CD4-positive, alpha-beta T cell treated with Interleukin-6 at 100 ng/mL for 8 hours (primary cell): Measurements from ENCODE around the gene RPL22.

ENCODE experiments used
- DNase-seq: peaks from one replicate; pipeline ENCODE4 v3.0.0-alpha.2; 2020; ENCODE audit warnings: mixed read lengths, low spot score

The RPL22 gene

GRCh38 chr1:6200188-6200809 is 904 bp upstream of the RPL22 start:
- no peak for DNase-seq

GRCh38 chr1:6198646-6199297 is 623 bp downstream of the RPL22 start:
- no peak for DNase-seq

GRCh38 chr1:6197746-6198427 is 1.5 kb downstream of the RPL22 start:
- no peak for DNase-seq

GRCh38 chr1:6191968-6192367 is 7.4 kb downstream of the RPL22 start:
- no peak for DNase-seq

GRCh38 chr1:6188466-6188865 is 10.9 kb downstream of the RPL22 start:
- no peak for DNase-seq

- DNase-seq = no peak
These were observed 13.6 kb downstream of the RPL22 start for GRCh38 chr1:6185635-6186382.

- DNase-seq = no peak
These were observed 14.2 kb downstream of the RPL22 start for GRCh38 chr1:6185151-6185550.

GRCh38 chr1:6184083-6184783 is 15.2 kb downstream of the RPL22 start:
- DNase-seq = no peak

GRCh38 chr1:6183520-6183989 is 15.8 kb downstream of the RPL22 start:
- no peak for DNase-seq

GRCh38 chr1:6181347-6181770 is 18.0 kb downstream of the RPL22 start:
- no peak for DNase-seq

GRCh38 chr1:6180707-6181311 is 18.6 kb downstream of the RPL22 start:
- no peak for DNase-seq

- DNase-seq = no peak
These were observed 19.1 kb downstream of the RPL22 start, which contains the start of gene CHD5 for GRCh38 chr1:6180268-6180706. TSS of gene CHD5 (minus strand) at chr1:6180321. CDS start at chr1:6180023, 298 bp downstream.

- DNase-seq = no peak
These were observed 19.7 kb downstream of the RPL22 start for GRCh38 chr1:6179564-6180175.

GRCh38 chr1:6178751-6179563 is 20.4 kb downstream of the RPL22 start:
- no peak for DNase-seq

GRCh38 chr1:6177681-6178380 is 21.6 kb downstream of the RPL22 start:
- DNase-seq = no peak

- DNase-seq = no peak
These were observed 22.6 kb downstream of the RPL22 start for GRCh38 chr1:6176779-6177178.

- no peak for DNase-seq
These were observed 24.0 kb downstream of the RPL22 start for GRCh38 chr1:6175411-6175828.

- DNase-seq = no peak
These were observed 24.6 kb downstream of the RPL22 start for GRCh38 chr1:6174621-6175410.
